HG03175 (cell line): ENCODE results near the gene FKTN.

ENCODE experiments used
- ATAC-seq: cut with Tn5 transposase; IDR thresholded peaks from one replicate; pipeline ENCODE4 v1.9.1; 2021; ENCODE audit warnings: mild to moderate bottlenecking, moderate library complexity; ENCODE audit not compliant: unreplicated experiment

Gene FKTN

DNA sequence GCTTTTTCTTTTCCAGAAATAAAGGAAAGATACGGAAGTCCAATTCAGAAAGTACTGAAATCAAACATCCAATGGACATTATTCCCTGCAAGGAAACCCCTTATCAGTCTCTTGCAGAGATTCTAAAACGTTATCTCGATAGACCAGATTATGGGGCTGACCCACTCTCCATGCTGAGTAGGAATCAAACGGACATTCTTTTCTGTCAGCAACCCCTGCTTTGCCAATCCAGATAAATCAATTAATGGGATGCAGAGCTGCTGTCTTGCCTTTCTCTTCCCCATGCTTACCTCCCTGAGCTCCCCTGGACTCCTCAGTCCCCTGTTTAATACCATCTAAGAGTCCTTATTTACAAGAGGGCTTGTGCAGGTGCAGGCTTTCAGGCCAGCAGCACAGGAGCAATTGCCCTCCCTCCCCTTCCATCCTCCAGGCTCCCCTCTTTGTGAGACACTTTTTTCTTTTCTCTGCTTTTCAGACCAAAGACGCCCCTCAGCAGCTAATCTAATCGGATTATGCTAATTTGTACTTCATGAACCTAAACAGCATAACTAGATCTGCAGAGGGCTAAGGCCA, 118.5 kb downstream of the FKTN start:
- ATAC-seq: no peak

DNA sequence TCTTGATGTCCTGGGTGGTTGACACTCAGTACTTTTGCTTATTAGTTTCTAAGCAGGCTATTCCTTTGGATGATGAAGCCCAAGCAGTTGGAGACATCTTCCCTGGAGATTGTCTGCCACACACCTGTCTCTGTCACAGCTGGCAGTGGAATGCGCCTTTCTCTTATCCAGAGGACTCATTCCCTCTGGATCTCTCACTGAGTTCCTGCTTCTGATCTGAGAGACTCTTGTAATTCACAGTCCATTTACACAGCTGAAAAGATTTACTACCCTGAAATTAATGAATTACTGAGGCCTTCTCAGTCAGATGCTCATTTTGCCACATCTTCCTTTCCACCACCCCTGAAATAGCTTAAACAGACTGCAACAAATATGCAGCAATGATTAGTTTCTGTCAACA, 120.2 kb downstream of the FKTN start:
- ATAC-seq: no peak

DNA sequence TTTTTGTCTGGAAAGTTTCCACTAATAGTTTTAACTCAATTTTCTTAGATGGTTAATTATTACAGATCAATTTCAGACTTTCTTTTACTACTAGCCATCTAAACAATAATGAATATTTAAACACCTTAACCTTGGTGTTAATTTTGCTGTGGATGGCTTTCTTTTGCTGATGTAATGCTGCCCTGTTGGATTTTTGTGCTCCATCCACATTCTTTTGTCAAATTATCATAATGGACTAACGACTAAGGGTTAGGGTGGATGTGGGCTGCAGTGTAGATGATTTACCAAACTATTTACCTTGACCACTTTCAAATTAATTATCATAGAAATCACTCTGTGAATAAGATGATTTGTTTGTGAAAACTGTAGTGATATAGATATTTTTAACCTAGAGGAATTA, 120.8 kb downstream of the FKTN start:
- ATAC-seq: no peak

DNA sequence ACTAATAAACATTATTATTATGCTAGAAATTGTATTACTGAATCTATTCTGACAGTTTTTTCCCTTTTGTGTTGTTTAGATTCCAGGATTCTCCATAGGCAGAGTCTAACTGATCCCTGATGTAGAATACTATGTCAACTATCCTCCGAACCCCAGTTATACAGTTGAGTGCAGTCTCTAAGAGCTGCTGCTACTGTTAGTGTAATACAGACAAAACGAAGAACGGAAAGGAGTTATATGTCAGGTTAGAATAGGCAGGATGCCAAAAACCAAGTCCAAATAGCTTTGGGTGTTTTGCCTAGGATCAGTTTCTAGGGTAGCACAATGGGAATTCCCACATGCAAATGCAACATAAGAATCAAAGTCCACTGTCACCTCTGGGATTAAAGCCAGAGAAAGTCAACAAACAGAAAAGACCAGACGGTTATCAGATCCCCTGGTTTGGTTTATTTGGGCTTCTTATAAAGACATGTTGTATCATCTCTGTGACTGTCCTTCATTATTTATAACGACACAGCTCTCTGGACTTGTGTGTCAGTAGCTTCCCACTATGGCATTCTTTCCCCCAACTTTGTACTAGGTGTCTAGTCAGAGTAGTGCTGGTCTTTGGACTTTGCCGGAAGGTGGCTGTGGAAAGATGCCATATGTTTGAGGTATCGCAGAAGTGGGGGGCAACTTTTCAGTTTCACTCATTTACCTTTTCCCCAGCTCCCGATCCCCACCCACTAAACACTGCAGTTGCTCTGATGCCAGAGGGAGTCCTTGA, 121.5 kb downstream of the FKTN start:
- no peak for ATAC-seq

DNA sequence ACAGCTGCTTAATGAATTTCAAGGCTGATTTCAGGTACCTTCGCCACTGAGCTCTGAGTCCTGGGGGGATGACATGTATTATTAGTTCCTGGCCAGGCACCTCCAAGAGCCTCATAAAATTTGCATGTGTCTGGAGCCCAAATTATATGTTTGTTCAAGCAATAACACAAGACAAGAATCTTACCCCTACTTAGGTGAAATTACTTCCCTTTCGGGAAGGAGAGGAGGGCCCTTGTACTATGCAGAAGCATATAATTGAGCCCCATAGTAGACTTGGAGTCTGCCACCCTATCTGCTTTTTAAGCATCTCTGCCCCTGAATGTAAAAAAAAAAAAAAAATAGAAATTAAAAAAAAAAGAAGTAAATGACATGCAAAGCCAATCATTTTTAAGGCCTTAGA, 123.4 kb downstream of the FKTN start:
- ATAC-seq: no peak

DNA sequence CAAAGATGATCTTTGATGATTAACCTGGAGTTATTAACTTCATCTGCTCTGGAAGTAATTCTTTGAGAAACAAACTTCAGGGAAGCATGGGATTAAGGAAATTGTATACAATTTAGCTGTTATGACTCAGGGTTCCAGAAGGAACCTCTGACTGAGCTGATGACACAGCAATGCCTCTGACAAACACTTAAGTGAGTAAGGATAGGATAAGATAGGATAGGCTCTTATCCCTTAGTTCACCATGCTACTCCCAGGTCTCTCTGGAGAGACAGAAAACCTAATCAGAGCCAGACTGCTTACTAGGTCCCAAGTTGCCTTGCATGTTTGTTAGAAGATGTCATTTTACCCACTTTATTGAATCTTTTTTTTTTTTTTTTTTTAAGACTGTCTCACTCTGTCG, 123.8 kb downstream of the FKTN start:
- ATAC-seq: no peak

DNA sequence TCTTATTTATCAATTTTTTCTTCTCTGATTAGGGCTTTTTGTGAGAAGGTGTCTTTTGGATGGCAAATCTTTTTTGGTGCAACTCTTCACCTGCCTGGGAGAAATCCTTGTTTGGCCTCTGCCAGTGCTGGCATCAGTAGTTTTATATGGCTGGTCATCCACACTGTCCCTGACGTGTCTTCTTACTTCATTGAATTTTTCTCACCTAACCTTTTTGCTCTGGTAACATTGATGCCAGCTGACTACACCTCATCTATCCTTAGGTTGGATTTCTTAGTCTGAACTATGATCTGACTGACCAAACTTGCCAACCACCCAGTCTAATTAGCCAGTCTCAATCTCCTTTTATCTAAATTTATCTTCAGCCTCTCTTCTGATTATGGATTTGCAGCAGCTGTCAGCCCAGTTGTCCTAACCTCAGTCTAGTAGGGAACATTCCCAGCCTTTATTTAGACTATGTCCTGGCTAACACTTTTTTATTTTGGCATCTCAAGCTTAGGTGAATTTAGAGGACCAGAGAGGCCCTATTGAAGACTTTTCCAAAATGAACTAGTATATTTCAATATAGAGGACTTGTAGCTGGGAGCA, 125.9 kb downstream of the FKTN start:
- ATAC-seq: no peak

DNA sequence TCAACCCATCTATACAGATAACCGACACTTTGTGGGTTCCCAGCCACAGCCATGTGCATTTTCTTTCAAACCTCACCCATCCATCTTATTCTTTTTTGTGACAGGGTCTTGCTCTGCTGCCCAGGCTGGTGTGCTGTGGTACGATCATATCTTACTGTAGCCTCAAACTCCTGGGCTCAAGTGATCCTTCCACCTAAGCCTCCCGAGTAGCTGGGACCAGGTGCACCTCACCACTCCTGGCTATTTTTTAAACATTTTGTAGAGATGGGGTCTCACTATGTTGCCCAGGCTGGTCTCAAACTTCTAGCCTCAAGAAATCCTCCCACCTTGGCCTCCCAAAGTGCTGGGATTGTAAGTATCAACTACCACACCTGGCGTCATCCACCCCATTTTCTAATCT, 129.0 kb downstream of the FKTN start:
- ATAC-seq: no peak
